G401.6 (cell line): Measurements from ENCODE around the gene ANKS1B.
"Not testable (repeated sequence)": the region's sequence is repeated elsewhere in the genome, so short reads cannot be mapped to it uniquely, and the experiment has no call there.

Source experiments
- FAIRE-seq: peaks from 2 replicates; lab custom pipeline; 2012; peaks lifted over from hg19 to GRCh38; lab: Jason Lieb, UNC

ANKS1B gene

DNA sequence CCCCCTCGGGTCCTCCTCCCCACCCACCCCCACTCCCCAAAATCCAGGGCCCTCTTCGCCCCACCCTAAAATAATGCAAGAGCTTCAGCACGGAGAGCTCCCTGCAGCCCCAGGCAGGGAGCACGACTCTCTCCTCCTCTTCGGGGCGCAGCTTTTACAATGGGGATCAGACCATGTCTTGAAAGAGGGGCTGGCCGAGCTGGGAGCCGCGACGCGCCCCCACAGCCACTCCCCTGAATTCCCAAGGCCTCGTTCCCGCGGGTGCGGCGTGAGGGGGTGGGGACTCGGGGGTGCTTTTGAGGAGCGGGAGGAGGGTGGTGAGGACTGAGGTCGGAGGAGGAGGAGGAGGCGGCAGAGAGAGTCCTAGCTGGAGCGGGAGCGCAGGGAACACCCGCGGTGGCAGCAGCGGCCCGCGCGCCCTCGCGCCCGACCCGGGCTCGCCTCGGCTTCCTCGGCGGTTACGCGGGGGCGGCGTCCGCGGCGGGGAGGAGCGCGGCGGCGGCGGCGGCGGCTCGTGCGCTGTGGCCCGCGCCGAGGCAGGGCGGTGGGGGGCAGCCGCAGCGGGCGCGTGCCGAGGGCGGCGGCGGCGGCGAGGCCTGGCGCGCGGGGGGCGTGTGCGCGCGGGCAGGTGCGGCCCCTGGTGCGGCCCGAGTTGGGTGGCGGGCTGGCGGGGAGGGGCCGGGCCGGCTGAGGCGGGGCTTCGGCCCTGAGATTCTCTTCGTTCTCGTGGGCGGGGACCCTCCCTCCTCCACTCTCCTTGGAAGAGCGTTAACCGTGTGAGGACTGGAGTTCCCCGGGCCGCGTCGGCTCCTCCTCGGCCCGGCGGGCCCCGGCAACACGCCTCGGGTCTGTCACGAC lies at the start of gene ANKS1B:
TSS of gene ANKS1B (minus strand) at position 666 of the 858 bp plus-strand sequence. CDS start 699 bp downstream, outside the sequence.
- FAIRE-seq: no peak

- FAIRE-seq: no peak
Observed at GRCh38 chr12:100031836-100032235, 47.1 kb upstream of the ANKS1B start.

DNA sequence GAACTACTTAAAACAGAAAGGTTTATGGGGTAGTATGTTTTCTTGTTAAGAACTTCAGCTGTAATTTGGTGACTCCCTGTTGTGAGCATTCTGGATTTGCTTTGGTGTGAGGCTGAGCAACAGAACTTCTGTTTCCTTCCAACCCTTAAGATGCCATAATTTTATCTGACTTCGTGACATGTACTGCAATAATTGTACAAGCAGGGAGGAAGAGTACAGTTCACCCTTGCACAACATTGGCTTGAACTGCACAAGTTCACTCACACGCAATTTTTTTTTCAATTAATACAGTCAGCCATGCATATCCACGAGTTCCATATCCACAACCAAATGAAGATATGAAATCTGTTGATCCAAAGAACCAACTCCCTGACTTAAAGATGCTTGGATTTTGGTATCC lies 42.9 kb upstream of the ANKS1B start:
- FAIRE-seq: no peak

DNA sequence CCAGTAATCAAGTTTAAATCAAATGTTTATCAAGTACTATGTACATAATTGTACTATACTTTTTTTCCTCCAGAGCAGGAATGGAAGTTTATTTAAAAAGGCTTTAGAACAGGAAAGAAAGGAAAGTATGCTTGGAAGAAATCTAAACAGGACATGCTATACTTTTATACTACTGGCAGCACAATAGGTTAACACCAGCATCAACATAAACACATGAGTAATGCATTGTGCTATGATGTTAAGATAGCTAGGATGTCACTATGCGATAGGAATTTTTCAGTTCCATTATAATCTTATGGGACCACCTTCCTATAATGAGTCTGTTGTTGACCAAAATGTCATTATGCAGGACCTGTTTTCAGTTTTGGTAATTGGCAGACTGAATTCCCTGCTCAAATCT lies 41.5 kb upstream of the ANKS1B start:
- FAIRE-seq: no peak

DNA sequence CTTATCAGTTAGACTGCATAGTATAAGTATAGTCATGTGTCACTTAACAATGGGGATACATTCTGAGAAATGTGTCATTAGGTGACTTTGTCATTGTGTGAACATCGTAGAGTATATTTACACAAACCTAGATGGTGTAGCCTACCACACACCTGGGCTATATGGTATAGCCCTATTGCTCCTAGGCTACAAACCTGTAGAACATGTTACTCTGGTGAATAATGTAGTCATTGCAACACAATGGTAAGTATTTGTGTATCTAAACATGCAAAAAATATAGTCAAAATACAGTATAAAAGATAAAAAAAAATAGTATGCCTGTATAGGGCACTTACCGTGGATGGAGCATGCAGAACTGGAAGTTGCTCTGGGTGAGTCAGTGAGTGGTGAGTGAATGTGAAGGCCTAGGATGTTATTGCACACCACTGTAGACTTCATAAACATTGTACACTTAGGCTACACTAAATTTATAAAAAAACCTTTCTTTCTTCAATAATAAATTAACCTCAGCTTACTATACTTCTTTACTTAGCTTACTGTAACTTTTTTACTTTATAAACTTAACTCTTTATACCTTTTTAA lies 40.3 kb upstream of the ANKS1B start:
- FAIRE-seq: no peak

DNA sequence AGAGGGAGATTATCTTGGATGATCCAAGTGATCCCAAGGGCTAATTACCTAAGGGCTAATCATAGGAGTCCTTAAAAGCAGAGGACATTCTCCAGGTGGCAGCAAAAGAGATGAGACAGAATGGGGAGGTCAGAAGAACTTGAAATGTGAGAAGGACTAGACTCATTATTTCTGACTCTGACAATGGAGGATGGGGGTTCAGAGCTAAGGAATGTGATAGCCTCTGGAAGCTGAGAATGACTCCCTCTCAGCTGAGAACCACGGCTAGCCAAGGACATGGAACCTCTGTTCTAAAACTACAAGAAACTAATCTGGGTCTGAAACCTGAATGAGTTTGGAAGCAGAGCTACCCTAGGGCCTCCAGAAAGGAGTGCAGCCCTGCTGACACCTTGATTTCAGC lies 35.6 kb upstream of the ANKS1B start:
- FAIRE-seq: no peak

- FAIRE-seq: no peak
Observed at GRCh38 chr12:100017056-100017455, 32.3 kb upstream of the ANKS1B start.

DNA sequence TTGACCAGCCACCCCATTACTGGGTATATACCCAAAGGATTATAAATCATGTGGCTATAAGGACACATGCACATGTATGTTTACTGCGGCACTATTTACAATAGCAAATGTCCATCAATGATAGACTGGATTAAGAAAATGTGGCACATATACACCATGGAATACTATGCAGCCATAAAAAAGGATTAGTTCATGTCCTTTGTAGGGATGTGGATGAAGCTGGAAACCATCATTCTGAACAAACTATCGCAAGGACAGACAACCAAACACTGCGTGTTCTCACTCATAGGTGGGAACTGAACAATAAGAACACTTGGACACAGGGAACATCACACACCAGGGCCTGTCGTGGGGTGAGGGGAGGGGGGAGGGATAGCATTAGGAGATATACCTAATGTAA lies 31.6 kb upstream of the ANKS1B start:
- FAIRE-seq: not testable (repeated sequence)

- not testable (repeated sequence) for FAIRE-seq
Observed at GRCh38 chr12:100005846-100006245, 21.1 kb upstream of the ANKS1B start.

GRCh38 chr12:99997806-99998205 lies 13.1 kb upstream of the ANKS1B start:
- FAIRE-seq: no peak

DNA sequence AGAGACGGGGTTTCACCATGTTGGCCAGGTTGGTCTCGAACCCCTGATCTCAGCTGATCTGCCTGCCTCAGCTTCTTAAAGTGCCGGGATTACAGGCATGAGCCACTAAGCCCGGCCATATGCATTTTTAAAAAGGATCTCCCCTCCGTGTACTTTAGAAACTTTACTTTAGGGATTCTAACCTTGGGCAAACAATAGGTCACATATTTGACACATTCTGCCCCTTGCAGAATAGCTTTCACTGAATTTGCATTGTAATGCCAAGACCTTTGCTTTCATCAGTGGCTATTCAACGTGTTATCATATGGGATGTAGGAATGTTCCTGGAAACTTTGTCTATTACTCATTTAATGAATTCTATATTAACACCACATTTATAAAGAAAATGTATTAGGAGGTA lies 11.4 kb upstream of the ANKS1B start:
- no peak for FAIRE-seq

DNA sequence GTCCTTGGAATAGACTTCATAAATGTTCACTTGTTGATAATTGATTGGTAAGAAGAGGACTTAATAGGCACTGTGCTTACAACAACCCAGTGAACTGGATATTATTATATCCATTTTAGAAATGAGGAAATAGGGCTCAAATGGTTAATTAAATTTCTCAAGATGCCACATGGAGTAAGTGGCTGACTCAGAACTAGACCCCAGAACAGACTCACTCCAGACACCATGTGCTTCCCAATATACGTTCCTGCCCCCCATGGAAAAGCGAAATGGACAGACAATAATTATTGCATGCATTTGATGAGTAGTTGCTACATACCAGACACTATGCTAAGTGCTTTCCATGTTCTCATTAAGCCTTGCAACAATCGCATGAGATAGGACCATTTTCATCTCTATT lies 895 bp upstream of the ANKS1B start:
- FAIRE-seq: no peak

- no peak for FAIRE-seq
Observed at GRCh38 chr12:99985129-99985570, 414 bp upstream of the ANKS1B start.

DNA sequence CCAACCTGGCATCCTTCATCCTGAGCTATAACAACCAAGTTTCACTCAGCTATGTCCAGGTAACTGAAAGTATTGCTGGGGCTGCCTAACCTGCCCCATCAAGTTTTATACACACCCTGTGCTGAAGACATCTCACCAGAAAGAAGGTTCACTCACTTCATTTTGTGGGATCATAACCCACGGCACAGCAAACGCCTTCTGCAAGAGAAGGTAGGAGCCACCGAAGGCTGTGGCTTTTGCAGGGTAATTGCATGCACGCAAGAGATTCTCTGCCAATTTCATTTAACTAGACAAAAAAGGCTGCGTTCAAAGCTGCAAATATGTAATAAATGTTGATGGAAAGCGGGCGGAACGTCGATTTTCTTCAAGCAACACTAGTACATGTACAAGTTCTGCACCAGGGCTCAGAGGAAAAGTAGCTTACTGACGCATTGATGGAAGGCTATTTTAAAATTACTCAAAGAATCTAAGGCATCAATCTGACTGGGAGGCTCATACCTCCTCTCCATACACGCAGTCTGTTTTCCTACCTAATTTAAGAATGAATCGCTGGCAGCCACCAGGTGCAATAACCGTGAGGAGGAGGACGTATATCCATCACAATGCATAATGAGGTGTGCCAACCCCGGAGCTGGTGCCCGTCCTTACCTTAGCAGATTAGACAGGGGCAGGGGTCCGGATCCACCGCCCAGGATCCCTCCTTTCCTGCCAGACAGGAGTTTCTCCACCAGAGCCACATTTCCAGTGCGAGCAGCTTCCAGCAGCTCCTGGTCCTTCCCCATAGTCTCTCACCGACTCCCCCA lies 1.1 kb downstream of the ANKS1B start:
- no peak for FAIRE-seq

DNA sequence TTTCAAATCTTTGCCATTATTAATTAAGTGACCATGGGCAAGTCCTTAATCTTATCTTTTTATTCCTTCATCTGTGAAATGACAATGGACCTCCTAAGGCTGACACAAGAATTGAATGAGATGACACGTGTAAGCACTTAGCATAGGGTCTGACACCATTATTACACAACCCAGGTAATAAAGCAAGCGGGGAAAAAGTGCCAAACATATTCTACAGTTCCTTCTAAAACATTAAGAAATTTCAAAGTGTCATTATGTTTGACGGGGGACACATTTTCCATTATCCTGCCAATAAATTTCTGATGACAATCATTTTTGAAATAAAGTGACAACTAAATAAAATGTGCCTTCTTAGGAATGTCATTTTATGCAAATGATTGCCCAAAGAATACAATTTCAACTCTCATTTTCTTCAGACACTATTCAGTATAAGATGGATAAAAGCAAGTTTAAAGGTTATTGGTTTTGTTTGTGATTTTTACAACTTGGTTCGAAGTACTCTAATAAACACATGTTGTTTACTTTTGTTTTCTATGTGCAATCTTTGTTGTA lies 3.0 kb downstream of the ANKS1B start:
- FAIRE-seq: no peak

- no peak for FAIRE-seq
Observed at GRCh38 chr12:99979471-99979870, 5.3 kb downstream of the ANKS1B start.

GRCh38 chr12:99978152-99978551 lies 6.6 kb downstream of the ANKS1B start:
- FAIRE-seq: no peak

DNA sequence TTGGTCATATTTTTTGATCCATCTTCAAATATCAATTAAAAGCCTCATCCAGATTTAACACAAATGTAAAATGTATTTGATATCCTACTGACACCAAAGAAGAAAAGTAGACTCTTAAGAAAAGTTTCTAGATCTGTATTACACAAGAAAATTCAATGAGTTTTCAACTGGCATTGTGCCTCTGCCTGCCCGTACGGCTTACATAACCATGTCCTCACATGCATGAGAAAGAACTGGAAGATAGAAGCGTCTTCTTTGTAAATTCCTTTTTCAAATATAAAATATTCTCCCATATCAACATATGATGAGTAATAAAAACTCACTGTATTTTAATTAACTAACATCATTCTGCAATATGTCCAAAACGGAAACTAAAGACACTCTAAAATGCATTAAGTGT lies 7.2 kb downstream of the ANKS1B start:
- FAIRE-seq: no peak

DNA sequence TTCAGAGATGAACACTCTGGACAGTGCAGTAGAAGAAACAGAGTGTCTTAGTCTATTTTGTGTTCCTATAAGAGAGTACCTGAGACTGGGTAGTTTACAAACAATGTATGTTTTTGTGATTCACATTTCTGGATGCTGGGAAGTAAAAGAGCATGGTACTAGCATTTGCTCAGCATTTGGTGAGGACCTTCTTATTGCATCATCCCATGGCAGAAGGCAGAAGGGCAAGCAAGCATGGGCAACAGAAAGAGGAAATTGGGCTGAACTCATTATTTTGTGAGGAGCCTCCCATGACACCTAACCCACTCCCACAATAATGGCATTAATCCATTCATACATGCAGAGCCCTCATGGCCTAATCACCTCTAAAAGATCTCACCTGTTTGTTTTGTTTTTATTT lies 8.0 kb downstream of the ANKS1B start:
- FAIRE-seq: no peak

GRCh38 chr12:99975321-99975720 lies 9.4 kb downstream of the ANKS1B start:
- FAIRE-seq: no peak

DNA sequence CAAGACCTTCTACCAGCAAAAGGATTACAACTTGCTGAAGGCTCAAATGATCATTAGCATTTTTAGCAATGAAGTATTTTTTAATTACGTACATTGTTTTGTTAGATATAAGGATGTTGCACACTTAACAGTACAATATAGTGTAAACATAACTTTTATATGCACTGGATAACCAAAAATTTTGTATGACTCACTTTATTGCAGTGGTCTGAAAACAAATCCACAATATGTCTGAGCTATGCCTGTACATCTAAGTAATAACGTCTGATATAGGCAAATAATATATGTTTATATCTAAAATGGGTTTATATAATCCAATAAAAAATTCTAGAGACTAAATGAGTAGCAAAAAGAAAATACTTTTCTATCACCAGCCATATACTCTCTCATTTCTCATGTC lies 10.6 kb downstream of the ANKS1B start:
- FAIRE-seq: no peak

DNA sequence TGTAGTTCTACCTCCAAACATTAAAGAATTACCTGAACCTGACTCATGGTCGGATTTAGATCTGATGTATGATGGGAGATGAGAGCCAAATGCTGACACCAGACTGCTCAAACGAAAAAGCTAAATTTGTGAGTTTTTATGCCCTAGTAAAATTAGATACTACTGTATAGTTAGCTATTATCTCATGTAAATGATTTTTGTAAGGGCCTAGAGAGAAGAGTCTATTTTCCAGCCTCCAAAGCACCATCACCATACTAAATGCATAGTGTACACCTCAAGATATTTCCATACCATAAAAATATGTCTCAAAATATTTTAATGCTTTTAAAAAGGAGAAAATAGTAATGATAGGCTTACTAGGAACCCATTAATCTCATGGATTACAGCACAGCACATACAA lies 18.3 kb downstream of the ANKS1B start:
- FAIRE-seq: no peak

DNA sequence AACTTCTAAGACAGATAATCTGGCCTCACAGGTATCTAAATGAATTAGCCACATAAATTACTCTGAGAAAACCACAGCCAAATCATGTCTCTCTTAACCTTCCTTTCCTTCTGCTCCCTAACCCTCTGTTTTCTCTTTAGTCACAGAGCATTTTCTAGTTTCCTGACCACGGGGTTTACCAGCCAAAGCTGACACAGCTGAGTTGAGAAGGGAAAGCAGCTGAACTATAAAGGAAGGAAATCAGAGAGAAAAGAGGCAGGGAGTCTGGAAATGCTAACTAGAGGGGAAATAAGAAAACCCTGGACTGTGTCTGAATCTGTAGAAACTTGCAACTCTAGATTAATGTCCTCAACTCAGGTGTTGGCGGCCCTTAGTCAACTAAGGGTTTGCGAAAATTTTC lies 24.4 kb downstream of the ANKS1B start:
- FAIRE-seq: no peak
